HG03135 (cell line): ENCODE measurements around the gene TECPR1.

Experiments used
- ATAC-seq: cut with Tn5 transposase; IDR thresholded peaks from one replicate; pipeline ENCODE4 v1.9.1; 2021; ENCODE audit warnings: mild to moderate bottlenecking, moderate library complexity; ENCODE audit not compliant: unreplicated experiment

TECPR1 gene

DNA sequence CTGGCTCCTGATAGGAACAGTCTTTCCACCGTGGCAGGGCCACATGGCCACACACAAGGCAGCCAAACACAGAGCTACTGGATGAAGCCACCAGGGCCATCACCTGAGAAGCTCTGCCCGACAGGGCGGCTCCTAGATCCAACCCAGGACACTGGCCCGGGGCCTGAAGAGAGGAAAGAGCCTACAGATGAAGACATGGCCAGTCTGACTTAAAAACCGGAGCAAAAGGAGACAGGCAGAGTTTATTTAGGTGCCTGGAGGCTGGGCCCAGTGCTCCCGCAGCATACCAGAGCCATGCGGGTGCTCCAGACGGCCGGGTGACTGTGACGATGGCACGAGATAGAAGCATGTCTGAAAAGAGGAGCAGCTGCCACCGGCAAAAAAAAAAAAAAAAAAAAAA, 3.9 kb downstream of the TECPR1 start:
- no peak for ATAC-seq

DNA sequence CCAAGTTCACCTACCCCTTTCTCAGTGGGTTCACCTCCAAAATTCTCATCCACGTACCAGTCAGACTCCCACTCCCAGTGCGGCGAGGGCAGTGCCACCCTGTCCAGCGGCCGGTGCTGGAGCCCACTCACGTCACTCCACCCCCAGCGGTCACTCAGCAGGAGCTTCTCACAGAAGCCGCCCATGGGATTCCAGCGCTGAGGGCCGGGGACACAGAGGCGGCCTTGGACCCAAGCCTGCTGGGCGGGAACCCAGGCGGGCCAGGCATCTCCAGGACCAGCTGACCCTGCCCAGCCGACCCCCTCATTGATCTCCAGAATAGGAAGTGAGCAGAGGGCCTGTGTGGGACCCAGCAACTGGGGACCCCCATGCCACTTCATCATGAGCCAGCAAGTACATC, 7.2 kb downstream of the TECPR1 start:
- no peak for ATAC-seq

- ATAC-seq = no peak
These were observed 9.1 kb downstream of the TECPR1 start for GRCh38 chr7:98242934-98243333.

DNA sequence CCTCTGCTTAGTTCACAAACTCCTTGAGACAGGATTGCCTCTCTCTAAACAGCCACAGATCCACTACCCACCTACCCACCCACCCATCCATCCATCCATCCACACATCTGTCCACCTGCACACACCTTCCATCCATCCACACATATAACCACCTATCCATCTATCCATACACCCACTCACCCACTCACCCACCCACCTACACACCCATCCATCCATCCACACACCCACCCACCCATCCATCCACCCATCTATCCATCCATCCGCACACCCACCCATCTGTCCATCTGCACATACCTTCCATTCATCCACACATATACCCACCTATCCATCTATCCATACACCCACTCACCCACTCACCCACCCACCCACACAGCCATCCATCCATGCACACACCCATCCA, 9.7 kb downstream of the TECPR1 start:
- no peak for ATAC-seq

DNA sequence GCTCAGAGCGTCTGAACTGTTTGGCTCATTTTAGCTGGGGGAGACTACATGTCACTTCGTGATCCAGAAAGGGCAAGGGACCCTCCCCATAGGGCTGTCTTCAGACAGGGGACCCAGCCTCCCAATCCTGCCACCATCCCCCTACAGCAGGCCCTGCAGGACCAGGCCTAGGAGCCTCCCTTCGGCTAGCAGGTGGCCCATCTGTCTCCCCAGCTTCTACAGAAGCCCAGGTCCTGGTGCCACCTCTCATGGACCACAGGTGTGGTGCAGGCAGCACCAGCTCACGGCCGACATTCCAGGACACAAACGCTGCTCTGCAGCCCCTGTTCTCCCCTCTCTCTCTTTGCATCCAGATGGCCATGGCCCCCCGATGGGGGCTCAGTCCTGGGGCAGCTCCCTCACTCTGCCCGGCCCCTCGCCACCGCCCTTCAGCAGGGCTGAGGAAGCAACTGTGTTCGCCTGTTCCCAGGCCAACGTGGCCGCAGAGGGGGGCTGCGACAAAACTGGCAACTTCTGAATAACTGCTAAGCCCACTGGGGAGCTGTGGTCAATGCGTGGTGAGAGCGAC, 10.3 kb downstream of the TECPR1 start:
- ATAC-seq = no peak

- no peak for ATAC-seq
These were observed 10.9 kb downstream of the TECPR1 start for GRCh38 chr7:98240961-98241673.

GRCh38 chr7:98238976-98239375, 13.1 kb downstream of the TECPR1 start:
- ATAC-seq = no peak

DNA sequence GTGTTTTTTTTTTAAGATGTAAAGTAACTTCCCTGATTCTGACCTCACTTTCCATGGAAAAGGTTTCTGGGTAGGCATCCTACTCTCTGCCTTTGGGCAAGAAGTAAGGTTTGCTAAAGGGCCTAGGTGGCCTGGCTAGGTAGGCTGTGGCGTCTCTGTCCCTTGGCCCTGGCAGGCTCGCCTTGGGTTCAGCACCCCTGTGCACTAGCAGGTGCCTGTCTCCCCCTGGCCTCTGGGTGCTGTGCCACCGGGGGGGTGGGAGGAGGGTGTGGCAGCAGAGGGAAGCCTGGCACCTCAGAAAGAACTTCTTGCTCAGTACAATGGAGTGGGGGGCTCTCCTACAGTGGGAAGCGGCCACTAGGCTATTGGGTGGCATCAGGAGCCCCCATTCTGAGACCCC, 14.0 kb downstream of the TECPR1 start:
- no peak for ATAC-seq

- ATAC-seq = no peak
These were observed 15.5 kb downstream of the TECPR1 start for GRCh38 chr7:98236355-98237185.

DNA sequence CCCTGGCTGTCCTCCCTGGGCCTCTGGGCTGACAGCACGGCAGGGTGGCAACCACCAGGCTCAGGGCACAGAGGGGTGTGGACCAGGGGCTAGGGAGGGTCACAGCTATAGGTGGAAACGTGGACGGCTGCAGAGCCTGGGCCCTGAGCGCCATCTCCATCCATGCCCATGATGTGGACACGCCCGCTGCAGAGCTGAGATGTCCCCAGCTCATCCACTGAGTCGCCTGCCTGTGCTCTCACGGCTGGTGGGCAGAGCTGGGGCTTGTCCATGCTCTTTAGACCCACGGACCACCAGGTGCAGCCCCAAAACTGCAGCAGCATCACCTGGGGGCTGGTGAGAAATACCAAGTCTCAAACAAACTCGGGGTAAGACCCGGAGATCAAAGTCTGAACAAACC, 16.1 kb downstream of the TECPR1 start:
- no peak for ATAC-seq

- ATAC-seq = no peak
These were observed 17.4 kb downstream of the TECPR1 start for GRCh38 chr7:98234429-98235147.

GRCh38 chr7:98233219-98234070, 18.6 kb downstream of the TECPR1 start:
- ATAC-seq = no peak

DNA sequence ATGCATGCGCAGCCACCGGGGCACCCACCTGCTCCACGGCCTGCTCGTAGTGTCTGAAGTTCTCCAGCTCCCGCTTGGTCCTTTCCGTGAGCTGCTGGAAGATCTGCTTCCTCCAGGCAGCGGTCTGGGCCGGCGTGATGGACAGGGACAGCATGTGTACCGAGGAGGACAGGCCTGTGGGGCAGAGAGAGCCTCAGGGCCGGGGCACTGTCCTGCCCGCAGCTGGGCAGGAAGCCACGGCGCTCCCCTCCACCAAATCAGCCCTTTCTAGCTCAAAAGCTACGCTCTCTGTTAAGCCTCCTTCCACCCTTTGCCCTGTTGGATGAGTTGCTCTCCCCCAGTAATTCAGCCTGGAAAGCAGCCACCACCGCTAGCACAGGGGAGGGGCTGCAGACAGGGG, 19.2 kb downstream of the TECPR1 start:
- no peak for ATAC-seq

DNA sequence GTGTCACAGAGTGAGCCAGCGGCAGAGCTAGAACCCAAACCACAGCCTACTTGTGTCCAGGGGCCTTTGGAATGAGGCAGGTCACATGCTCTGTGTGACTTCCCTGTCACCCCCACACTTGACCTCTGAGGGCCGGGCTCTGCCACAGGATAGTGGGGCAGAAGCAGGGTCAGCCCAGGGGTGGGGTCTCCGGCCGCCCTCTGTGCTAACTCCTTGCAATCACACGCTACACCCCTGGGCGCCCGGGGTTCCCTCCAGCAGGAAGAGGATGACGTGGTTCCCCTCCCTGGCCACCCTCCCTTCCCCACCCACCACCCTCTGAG, 19.8 kb downstream of the TECPR1 start:
- ATAC-seq = no peak

DNA sequence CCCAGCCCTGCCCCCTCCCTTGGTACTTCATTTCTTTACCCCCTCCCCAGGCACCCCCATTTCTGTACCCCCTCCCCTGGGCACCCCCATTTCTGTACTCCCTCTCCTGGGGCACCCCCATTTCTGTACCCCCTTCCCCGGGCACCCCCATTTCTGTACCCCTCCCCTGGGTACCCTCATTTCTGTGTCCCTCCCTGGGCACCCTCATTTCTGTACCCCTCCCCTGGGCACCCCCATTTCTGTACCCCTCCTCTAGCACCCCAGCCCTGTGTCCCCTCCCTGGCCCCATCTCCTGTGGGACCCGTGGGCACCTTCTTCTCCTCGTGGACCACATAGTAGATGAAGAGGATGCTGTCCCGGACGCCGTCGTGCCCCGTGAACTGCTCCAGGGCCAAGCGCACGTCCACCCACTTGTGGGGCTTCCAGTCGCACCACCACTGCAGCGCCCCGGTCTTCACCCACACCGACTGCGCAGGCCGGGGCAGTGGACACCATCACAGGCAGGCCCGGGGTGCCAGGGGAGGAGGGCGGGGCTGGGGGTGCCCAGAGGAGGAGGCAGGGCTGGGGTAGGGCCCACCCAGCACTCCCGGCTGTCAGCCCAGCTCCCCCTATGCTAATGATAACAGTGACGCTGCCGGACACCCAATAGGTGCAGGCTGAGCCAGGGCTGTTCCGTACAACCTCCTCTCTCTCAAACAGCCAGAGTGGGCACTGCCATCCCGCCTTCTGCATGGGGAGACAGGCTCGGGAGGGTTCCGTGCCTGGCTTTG, 20.4 kb downstream of the TECPR1 start:
- no peak for ATAC-seq

GRCh38 chr7:98230746-98231471, 21.1 kb downstream of the TECPR1 start:
- no peak for ATAC-seq

- ATAC-seq = no peak
These were observed 21.9 kb downstream of the TECPR1 start for GRCh38 chr7:98229991-98230745.

DNA sequence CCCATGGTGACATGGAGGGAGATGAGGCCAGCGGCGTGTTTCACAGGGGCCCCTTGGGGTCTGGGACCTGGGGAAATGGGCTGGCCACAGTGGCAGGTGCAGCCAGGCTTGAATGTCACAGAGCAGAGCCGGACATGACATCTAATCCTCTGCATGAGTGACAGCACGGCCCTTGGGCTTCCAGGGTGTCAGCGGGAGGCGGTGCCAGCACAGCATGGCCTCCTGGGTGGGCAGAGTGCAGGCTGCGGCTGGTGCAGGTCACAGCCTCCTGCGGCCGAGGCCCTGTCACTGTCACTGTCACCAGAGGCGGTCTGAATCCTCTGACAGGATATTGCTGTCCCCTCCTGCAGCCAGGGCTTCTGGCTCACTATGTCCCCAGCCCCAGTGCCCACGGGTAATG, 22.6 kb downstream of the TECPR1 start:
- no peak for ATAC-seq

DNA sequence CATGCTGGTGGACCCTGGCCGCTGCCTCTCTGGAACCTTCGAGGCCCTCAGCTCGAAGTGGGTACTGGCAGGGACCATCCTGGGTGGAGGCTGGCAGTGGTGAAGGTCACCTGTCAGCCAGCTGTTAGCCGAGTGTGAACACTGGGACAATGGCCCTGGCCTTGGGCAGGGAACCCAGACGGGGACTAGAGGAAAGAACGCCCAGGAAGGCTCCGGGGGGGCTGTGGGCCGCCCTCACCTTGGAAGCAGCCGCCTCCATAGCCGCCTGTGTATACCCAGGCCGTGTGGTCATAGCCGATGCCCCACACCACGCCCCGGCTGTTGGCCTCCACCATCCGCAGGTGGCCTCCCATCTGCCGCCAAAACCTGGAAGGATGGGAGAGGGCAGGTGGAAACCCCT, 23.2 kb downstream of the TECPR1 start:
- ATAC-seq = no peak
